HS-5 (cell line): ENCODE measurements around the gene MCUB.

ENCODE experiments used
- DNase-seq: peaks from one replicate; pipeline ENCODE4 v3.0.0-alpha.2; 2012; ENCODE audit warnings: low read depth

The MCUB gene

DNA sequence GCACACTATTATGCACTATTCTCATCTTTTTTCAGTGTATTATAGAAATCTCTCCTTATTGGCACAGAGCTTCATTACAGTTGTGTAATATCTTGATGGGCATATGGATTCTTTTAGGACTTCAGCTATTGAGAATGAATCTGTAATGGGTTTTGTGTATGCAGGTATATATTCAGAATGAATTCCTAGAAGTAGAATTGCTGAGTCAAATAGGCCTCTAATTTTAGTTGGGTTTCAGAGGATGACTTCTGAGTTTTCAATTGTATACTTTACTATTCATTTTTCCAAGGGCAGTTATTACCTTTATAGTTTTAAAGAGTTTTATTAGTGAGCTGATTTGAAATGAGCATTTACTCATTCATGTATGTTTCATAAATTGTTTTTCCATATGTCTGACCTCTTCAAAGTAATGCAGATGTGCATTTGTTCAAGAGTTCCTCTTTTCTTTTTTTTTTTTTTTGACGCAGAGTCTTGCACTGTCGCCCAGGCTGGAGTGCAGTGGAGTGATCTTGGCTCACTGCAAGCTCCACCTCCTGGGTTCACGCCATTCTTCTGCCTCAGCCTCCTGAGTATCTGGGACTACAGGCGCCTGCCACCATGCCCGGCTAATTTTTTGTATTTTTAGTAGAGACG, 123.7 kb downstream of the MCUB start:
- no peak for DNase-seq

DNA sequence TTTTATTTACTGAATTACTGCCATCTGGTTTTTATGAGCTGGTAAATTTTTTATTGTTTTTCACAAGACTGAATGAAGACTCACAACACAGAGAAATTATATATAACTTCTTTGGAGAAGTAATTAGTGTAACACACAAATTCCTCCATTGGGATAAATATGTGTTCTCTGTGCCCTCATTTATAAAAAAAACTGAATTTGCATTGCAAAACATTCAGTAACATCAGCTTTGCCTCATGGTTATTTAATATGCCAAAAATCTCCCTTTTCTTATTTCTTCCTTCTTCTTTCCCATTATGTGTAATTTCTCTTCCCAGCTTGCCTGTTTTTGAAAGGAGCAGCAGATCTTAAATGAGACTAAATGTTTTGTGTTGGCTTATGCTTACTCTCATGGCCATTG, 124.7 kb downstream of the MCUB start:
- DNase-seq: no peak

DNA sequence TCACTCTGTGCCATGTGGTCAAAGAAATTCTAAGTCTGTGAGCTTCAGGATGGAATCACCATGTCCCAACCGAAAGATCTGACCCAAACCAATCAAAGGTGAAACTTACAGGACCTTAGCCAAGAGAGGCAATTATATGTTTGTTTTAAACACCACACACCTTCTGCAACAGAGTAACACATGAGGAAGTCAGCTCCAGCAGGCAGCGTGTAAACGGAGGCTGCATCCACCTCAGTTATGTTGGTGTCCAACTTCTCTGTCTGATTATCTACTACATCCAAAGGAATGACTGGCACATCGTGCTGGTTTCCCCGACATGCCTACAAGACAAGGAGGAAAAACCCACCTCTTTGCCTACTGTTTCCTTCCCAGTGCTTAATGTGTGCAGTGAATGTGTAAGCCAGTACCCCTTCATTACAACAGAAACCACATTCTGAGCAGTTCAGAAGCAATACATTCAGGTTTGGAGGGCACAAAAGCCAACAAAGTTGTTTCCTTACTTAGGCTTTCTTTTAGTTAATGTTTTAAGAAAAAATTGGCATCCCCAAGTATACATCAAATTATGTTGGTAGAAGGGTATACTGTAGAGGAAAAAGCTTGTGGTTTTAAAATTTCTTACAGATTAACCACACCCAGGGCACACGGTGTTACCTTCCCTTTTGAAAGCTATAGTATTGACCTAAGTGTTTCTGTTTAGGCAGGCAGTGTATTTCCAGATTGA, 130.8 kb downstream of the MCUB start:
- DNase-seq: no peak

DNA sequence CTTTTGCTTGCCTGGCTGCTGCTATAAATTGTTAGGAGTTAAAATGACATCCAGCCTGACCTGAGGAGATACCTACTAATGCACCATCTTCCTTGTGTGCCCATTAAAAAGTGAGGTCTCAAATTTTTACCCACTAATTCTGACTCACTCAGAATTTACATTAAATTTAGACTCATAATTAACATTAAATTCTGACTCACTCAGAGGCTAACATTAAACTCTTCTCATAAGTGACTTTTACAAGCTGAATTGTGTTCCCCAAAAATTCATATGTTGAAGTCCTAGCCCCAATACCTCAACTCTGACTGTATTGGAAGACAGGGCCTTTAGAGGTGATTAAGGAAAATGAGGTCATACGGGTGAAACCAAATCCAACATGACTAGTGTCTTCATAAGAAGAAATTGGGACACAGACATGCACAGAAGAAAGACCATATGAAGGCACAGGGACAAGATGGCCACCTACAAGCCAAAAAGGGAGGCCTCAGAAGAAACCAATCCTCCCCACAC, 131.4 kb downstream of the MCUB start:
- no peak for DNase-seq

DNA sequence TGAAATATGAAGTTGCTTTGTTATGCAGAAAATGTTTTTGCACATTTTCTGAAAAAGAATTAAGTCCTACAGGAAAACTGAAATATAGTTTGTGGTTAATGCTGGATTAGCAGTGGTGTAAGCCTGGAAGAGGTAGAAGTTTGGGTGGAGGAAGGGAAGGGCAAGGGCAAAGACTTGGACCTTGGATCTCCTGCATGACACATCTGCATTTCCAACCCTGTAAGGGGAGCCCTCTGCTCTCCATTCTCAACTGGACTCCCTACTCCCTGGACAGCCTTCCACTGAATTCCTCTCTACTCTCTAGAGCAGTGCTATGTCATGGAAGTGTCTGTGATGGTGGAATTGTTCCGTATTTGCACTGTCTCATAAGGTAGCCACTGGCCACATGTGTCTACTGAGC, 138.6 kb downstream of the MCUB start:
- DNase-seq: no peak

DNA sequence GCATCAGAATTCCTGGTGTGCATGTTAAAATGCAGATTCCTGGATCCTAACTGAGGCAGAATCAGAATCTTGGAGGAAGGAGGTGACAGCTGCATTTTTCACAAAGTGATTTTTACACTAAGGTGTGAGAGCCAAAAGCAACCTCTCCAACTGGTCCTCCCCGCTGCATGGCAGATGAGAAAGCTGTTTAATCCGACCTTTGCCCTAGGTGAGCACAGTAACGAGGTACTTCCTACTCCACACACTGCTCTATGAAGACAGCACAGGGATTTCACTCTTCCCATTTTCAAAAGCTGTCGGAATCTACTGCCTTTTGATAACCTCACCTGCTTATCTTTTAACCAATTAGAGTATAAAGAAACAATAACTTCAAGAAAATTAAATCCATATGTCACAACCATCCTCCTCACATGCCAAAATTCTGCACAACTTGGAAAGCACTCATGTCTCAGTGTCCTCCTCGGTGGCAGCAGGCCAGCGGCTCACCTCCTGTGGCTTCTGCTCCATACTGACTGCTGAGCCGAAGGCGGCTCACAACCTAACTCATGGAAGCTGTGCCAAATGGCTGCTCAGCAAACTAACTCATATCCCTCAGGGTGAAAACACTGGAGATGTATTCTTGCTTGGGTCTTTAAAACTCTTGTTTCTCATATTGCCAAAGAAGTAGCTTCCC, 139.6 kb downstream of the MCUB start:
- DNase-seq: no peak

DNA sequence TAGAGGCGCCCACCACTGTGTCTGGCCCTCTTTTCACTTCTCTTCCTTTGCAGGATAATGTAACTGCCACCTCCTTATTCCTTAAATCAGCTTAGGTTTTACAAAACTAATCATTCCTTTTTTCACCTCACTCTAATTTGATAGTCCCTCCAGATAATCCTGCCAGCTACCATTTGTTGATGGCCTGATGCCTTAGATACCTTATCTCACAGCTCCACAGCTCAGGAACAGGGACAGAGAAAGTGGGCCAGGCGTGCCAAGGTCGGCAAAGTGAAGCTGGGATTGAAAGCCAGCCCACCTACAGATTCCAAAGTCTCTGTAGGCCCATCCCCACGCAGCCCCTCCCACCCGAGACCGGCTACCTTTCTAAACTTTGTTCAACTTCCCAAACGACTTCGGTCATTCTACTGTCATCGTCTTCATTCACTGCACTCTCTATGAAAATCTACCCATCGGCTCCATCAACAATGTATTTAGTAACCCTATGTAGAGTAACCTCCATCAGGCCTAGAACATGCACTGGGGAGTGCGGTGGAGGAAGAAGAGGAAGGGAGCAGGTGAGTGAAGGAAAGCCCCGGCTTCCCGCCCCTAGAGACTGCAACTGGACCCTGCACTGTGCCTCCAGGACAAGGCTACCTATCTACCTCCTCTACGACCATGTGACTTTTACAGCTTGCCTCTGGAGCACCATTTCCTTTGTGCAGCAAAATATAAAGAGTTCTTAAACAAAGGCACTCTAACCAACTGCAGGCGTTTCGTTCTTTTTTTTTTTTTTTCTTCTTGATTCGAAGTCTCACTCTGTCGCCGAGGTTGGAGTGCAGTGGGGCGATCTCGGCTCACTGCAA, 141.7 kb downstream of the MCUB start:
- DNase-seq: no peak

DNA sequence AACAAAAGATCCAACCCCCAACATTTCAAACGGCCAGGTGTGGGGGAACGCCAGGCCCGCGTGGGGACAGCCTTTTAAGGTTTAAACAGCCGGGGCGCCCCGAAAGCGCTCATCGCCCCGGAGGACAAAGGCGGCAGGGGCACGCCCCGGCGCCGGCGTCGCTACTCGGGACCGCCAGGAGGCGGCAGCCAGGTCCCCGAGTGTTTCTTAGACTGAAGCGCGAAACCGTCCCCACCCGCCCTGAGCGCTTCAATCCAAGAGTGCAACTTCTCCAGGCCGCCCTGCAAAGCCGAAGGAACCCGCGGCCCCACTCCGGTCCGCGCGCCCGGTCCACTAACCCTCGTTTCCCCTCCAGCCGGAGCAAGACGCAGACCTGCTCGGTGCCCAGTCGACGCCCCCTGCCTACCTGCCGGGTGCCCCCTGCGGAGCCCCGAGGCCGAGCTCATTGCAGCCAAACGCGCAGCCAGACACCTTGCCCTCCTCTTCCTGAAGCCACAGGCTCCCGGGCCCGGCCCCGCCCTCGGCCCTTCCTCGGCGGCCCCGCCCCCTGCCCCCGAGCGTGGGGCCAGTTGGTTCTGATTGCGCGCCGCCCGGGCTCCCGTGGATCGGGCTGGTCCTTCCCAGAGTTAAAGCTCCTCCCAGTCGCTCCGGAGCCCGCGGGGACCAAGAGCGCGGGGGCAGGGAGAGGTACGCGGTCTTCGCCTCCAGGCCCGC, 143.1 kb downstream of the MCUB start, which contains the start of gene CASP6:
TSS of gene CASP6 (minus strand) at position 496 of the 714 bp plus-strand sequence. CDS start at position 446, 50 bp downstream.
- DNase-seq: no peak

DNA sequence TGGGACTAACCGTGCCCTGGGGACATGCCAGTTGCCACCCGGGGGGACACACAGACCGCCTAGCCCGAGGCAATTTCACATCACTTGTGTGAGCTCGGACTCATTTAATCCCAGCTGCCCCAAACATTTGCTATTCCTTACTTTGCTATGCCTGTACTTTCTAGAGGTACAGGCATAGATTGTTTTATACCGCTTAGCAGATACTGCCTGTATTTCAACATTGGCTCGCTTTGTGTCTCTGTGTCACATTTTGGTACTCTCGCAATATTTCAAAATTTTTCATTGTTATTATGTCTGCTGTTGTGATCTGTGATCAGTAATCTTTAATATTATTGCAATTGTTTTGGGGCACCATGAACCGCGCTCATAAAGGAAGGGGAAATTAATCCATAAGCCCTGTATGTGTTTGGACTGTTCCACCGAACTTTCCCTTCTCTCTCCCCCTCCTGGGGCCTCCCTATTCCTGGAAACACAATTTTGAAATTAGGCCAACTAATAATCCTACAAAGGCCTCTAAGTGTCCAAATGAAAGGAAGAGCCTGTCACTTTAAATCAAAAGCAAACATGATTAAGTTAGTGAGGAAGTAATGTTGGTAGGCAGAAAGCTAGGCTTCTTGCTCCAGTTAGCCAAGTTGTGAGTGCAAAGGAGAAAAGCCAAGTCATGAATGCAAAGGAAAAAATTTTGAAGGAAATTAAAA, 143.8 kb downstream of the MCUB start:
- DNase-seq: no peak

DNA sequence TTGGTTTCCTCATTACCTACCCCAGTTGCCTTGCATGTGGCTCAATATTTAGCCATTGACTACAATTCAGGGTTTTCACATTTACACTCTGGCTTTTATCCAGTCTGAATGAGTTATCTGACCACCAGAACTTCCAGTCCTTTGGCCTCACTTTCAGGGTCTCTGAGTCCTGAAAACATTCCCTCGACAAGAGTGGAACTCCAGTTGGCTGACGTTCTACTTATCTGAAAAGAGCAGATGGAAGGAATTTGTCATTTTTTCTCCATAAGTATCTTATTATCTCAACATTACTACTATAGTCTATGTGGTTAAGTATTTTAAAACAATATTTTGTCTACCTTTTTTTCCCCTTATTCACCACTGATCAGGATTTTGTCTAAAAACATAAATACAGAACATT, 148.4 kb downstream of the MCUB start:
- no peak for DNase-seq

DNA sequence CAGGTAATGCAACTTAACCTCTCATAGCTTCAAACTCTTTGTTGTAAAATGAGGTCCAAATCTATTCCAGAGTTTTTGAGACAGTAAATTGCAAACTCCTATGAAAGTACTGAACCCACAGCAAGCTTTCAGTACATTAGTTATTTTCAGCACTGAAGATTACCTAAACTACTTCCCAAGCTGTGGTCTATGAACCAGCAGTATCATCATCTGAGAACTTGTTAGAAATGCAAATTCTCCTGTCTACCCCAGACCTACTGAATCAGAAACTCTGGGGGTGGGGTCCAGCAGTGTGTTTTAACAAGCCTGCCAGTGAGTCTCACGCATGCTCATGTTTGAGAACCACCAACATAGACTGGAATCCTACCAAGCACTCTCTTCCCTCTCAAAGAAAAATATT, 148.9 kb downstream of the MCUB start:
- DNase-seq: no peak

DNA sequence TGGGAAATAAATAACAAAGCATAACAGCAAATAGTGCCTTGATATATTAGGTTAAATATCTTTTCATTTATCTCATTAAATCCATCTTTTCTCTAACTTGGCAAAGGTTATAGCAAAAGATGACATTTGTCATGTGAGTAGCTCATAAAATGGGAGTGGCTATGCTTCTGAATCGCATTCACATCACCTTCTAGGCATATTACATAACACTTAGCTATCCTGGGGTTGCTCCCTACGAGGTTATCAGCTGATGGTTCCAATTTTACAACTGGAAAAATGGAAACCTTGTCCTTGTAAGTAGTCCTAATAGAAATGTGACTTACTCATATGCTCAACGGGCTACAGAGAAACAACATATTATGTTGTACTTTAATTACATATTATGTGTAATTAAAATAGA, 153.5 kb downstream of the MCUB start:
- DNase-seq: no peak

DNA sequence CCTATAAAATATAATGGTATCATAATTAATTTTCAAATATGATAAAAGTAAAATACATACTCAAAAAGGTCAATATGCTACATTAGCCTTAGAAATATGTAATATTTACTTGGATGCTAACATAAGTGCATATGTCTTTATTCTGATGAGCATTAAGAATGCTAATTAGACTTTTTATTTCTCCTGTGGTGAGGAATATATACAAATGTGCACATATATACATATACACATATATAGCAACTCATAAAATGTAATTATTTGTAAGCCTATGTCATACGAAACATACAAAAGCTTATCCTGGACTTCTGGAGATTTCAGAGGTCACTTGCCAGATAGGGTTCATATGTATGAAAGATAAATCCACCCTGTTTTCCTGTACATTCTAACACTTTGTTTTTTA, 158.7 kb downstream of the MCUB start:
- DNase-seq: no peak

DNA sequence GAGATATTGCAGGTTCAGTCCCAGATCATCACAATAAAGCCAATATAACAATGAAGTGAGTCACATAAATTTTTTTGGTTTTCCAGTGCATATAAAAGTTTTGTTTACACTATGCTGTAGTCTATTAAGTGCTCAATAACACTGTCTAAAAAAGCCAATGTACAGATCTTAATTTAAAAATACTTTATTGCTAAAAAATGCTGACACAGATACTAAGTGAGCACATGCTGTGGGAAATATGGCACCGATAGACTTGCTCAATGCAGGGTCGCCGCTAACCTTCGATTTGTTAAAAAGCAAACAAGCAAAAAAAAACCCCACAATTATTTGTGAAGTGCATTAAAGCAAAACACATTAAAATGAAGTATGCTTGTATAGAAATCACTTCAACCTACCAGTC, 159.6 kb downstream of the MCUB start:
- no peak for DNase-seq

DNA sequence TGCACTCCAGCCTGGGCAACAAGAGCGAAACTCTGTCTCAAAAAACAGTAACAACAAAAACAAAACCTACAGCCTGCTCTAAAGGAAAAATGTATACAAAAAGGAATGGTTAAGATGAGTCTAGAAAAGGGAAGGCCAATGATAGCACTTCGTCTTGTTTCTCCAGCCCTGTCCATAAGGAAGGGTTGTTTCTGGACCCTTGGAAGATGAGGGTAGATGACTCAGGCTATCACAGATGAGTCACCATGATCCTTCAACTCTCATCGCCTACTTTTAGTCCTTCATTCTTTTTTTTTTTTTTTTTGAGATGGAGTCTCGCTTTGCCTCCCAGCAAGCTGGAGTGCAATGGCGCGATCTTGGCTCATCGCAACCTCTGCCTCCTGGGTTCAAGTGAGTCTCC, 161.0 kb downstream of the MCUB start:
- no peak for DNase-seq

DNA sequence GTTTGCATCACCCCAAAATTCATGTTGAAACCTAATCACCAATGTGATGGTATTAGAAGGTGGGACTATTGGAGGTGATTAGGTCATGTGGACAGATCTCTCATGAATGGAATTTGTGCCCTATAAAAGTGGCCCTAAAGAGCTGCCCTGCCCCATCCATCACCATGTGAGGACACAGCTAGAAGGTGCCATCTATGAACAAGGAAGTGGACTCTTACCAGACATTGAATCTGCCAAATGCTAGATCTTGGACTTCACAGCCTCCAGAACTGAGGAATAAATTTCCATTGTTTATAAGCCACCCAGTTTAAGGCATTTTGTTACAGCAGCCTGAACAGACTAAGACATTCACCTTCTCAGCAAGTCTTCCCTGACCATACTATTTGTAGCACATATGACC, 162.3 kb downstream of the MCUB start:
- DNase-seq: no peak

DNA sequence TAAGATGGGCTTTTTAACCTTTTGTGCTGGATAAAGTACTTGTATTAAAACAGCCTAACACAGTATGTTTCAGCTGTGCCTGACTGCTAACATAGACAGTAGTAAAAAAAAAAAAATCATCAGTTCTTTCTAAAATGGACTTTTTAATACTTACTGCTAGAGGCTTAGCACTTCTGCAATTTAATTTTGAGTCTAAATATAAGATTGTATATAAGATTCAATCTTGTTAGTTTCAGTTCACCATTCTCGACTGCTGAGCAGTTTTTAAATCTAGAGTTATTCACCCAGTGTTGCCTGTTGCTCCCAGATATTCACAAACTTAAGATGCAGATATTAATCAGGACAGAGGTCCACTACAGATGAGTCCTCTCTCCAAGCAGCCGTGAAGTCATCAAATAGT, 163.1 kb downstream of the MCUB start:
- DNase-seq: no peak

DNA sequence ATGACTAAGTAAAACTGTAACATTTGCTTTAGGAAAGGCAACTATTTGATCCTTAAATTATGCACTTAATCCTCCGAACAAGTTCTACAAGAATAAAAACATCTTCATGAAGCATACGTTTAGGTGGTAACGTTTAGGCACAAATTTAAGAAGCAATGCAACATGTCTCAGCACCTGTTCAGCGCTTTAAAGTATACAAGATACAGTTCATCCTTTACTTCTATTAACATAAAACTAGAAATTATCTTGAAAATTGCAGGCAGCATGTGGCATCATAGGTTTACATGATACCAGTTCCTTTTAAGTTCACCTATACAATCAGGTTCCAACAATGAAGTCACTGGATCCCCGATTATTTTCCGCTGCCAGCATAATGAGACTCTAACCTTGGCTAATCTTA, 168.3 kb downstream of the MCUB start:
- DNase-seq: no peak

DNA sequence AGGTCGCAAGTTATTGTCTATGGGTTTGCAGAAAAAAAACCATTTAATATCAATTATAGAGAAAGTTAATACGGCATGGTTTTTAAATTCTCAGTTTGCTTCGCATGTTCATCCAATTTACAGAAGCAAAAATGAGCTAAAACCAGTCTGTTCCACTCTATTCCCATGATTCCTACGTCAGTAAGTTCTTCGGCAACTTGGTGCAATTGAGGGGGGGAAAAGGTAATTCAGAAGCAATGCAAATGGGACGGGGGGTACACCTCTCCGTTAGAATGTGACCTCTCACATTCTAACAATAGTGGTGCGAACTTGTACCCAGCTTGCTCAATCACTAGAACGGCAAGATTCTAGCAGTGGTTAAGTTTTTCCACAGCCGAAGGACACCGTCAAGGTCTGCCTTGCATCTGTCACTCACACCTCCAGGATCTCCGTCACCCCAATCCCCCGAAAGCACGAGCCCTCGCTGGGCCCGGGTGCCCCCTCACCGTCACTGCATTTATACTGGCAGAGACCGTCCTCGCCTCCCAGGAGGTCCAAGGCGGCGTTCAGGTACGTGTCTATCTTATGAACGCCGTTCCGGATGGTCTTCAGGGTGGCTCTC, 169.2 kb downstream of the MCUB start:
- no peak for DNase-seq
